CD14-positive monocyte (primary cell): Measurements from ENCODE around the gene CGNL1. TPM values are rescaled to one million over a fixed set of nuclear protein-coding genes. Genes with fewer than 3 reads are reported as not detected.

Source experiments
- DNase-seq, 3 donors: peaks; one replicate each; pipeline ENCODE4 v3.0.0-alpha.2; 2011 to 2022
- H2AFZ ChIP-seq: 2 replicates; pipeline ENCODE4 v1.6.0; 2012; ENCODE audit warnings: mild to moderate bottlenecking, low read depth, low read length, inconsistent platforms; ENCODE audit not compliant: insufficient read depth, poor library complexity, severe bottlenecking
- H3K27ac ChIP-seq, 2 donors: 1 replicate in 1 of 2; 2 replicates in 1 of 2; pipeline ENCODE4 v1.5.1; 2012 to 2013; ENCODE audit warnings: low read length in 2 of 2, control low read depth in 1 of 2, inconsistent platforms in 1 of 2, low read depth in 1 of 2, mild to moderate bottlenecking in 1 of 2
- H3K27me3 ChIP-seq, 2 donors: one replicate each; pipeline versions ENCODE4 v1.6.0 to v1.6.1; 2011 to 2013; ENCODE audit warnings: low read length in 2 of 2; ENCODE audit not compliant: control insufficient read depth in 2 of 2, insufficient read depth in 2 of 2
- H3K36me3 ChIP-seq, 2 donors: replicated peaks in 1 of 2; 1 replicate in 1 of 2; 2 replicates in 1 of 2; pipeline versions ENCODE4 v1.5.1 to v1.6.1; 2012 to 2013; ENCODE audit warnings: low read length in 2 of 2, control low read depth in 1 of 2, inconsistent platforms in 1 of 2, mild to moderate bottlenecking in 1 of 2; ENCODE audit not compliant: insufficient read depth in 2 of 2, control insufficient read depth in 1 of 2
- H3K4me1 ChIP-seq, 2 donors: 1 replicate in 1 of 2; 2 replicates in 1 of 2; pipeline versions ENCODE4 v1.5.1 to v1.6.1; 2012 to 2013; ENCODE audit warnings: low read length in 2 of 2, control low read depth in 1 of 2, inconsistent platforms in 1 of 2, mild to moderate bottlenecking in 1 of 2, moderate library complexity in 1 of 2; ENCODE audit not compliant: insufficient read depth in 2 of 2, control insufficient read depth in 1 of 2
- H3K4me2 ChIP-seq: replicated peaks from 2 replicates; pipeline ENCODE3; 2012; ENCODE audit warnings: low read length, moderate library complexity, mild to moderate bottlenecking; ENCODE audit not compliant: poor library complexity, severe bottlenecking; ENCODE audit errors: extremely low read depth
- H3K4me3 ChIP-seq, 3 experiments: fragments of 200-600 bp in 1 of 3; sonication (generic) in 1 of 3; replicated peaks in 1 of 3; 1 replicate in 2 of 3; 2 replicates in 1 of 3; pipeline ENCODE4 v1.5.1; 2011 to 2013; ENCODE audit warnings: low read length in 3 of 3, mild to moderate bottlenecking in 3 of 3, control low read depth in 2 of 3, low read depth in 2 of 3, inconsistent platforms in 1 of 3, moderate library complexity in 1 of 3
- H3K79me2 ChIP-seq: 2 replicates; pipeline ENCODE4 v1.6.0; 2012; ENCODE audit warnings: mild to moderate bottlenecking, control low read depth, inconsistent platforms, low read length, moderate library complexity; ENCODE audit not compliant: insufficient read depth
- H3K9ac ChIP-seq: 2 replicates; pipeline ENCODE4 v1.6.0; 2017; ENCODE audit warnings: low read length, mild to moderate bottlenecking; ENCODE audit not compliant: insufficient read depth, poor library complexity, severe bottlenecking
- H3K9me3 ChIP-seq, 2 donors: replicated peaks in 1 of 2; 1 replicate in 1 of 2; 2 replicates in 1 of 2; pipeline versions ENCODE4 v1.5.1 to v1.6.1; 2012 to 2013; ENCODE audit warnings: low read length in 2 of 2, control low read depth in 1 of 2; ENCODE audit not compliant: control insufficient read depth in 1 of 2, insufficient read depth in 1 of 2
- H4K20me1 ChIP-seq: 2 replicates; pipeline ENCODE4 v1.6.0; 2012; ENCODE audit warnings: mild to moderate bottlenecking, low read length, control low read depth, moderate library complexity; ENCODE audit not compliant: insufficient read depth
- H3K27ac Mint-ChIP-seq, 7 donors: one replicate each; pipeline ENCODE4 v1.8.0; 2020; ENCODE audit warnings: mild to moderate bottlenecking in 7 of 7, mixed read lengths in 7 of 7, moderate library complexity in 6 of 7, inconsistent platforms in 2 of 7
- H3K27me3 Mint-ChIP-seq, 3 donors: one replicate each; pipeline ENCODE4 v1.8.0; 2021 to 2022; ENCODE audit warnings: low read depth in 3 of 3, mild to moderate bottlenecking in 3 of 3, mixed read lengths in 3 of 3, moderate library complexity in 3 of 3, inconsistent platforms in 1 of 3
- H3K36me3 Mint-ChIP-seq, 2 donors: one replicate each; pipeline ENCODE4 v1.8.0; 2020; ENCODE audit warnings: mixed read lengths in 2 of 2, inconsistent platforms in 1 of 2, mild to moderate bottlenecking in 1 of 2
- H3K4me1 Mint-ChIP-seq: one replicate; pipeline ENCODE4 v1.8.0; 2020; ENCODE audit warnings: mild to moderate bottlenecking, mixed read lengths
- H3K4me3 Mint-ChIP-seq, 2 donors: one replicate each; pipeline ENCODE4 v1.8.0; 2020; ENCODE audit warnings: mild to moderate bottlenecking in 2 of 2, mixed read lengths in 2 of 2, moderate library complexity in 1 of 2
- H3K9me3 Mint-ChIP-seq, 7 donors: one replicate each; pipeline ENCODE4 v1.8.0; 2020 to 2022; ENCODE audit warnings: mixed read lengths in 7 of 7, mild to moderate bottlenecking in 6 of 7, moderate library complexity in 6 of 7, inconsistent platforms in 2 of 7
- CTCF ChIP-seq: fragments of 200-600 bp; IDR thresholded peaks from one replicate; pipeline ENCODE4 v1.8.0; 2022; ENCODE audit warnings: antibody characterized with exemption, mild to moderate bottlenecking
- WGBS: methylation state at CpG from one replicate; pipeline ENCODE4 v1.1.5; 2013; ENCODE audit warnings: missing lambda C conversion rate; ENCODE audit not compliant: insufficient coverage; 5-methylcytosine and 5-hydroxymethylcytosine counted together
- intact Hi-C, 2 donors: fragments of 100-400 bp; cut with micrococcal nuclease; formaldehyde crosslinking; loops; one replicate each; pipeline versions ENCODE4 v1.15.0 to v1.15.1; 2023
- polyA plus RNA-seq, 3 donors: library from polyadenylated mRNA; depleted of rRNA in 1 of 3; unstranded in 2 of 3; stranded (reverse) in 1 of 3; fragments of 300-500 nt in 2 of 3; fragments of >200 nt in 1 of 3; fragmentation: Illumina TruSeq in 2 of 3; gene quantifications; 1 replicate in 2 of 3; 2 replicates in 1 of 3; pipeline ENCODE4 v1.2.3, GENCODE V29; 2012 to 2021

CGNL1 gene
- polyA plus RNA-seq, 3 donors: not detected

- no peaks in the 10 kb centered on the region for H4K20me1 ChIP-seq
- no CpG with 5 or more reads among the region's 3 CpGs for WGBS
- no peak for DNase-seq
- H2AFZ ChIP-seq: no peak overlapping the region
- Mint-ChIP-seq H3K36me3 (no peaks in the 10 kb centered on the region), H3K27ac (no peak overlapping the region), H3K9me3 (peaks cover 0 to 2% (median 0%) of the 10 kb centered on the region in 7 donors), H3K4me3 (no peak overlapping the region), H3K27me3 (peaks cover 0 to 2% (median 0%) of the 10 kb centered on the region in 3 donors), H3K4me1 (no peaks in the 10 kb centered on the region)
- intact Hi-C loops: no loop called here
- TF ChIP-seq CTCF: no peak
- no peaks in the 10 kb centered on the region for H3K9me3 ChIP-seq
- no peaks in the 10 kb centered on the region for H3K4me1 ChIP-seq
- no peak overlapping the region for H3K4me2 ChIP-seq
- no peaks in the 10 kb centered on the region for H3K27me3 ChIP-seq
- H3K79me2 ChIP-seq: no peaks in the 10 kb centered on the region
- H3K4me3 ChIP-seq: no peak overlapping the region
- no peak overlapping the region for H3K27ac ChIP-seq
- no peaks in the 10 kb centered on the region for H3K36me3 ChIP-seq
- no peak overlapping the region for H3K9ac ChIP-seq
These were observed 104.9 kb downstream of the CGNL1 start for GRCh38 chr15:57481038-57481705.

- no peak for DNase-seq
- no peak overlapping the region for H3K4me2 ChIP-seq
- H3K36me3 Mint-ChIP-seq: no peaks in the 10 kb centered on the region
- peaks cover 2 to 10% (median 4%) of the 10 kb centered on the region in 3 donors for H3K27me3 Mint-ChIP-seq
- H3K4me1 Mint-ChIP-seq: no peaks in the 10 kb centered on the region
- H3K36me3 ChIP-seq: no peaks in the 10 kb centered on the region
- H3K4me3 Mint-ChIP-seq: no peak overlapping the region
- no peak overlapping the region for H3K27ac ChIP-seq
- H3K9me3 Mint-ChIP-seq: peaks cover 0 to 2% (median 0%) of the 10 kb centered on the region in 7 donors
- no peak overlapping the region for H2AFZ ChIP-seq
- 78% methylated on average over 1 of the region's 2 CpGs for WGBS
- H3K27me3 ChIP-seq: no peaks in the 10 kb centered on the region
- intact Hi-C loops: no loop called here
- H3K4me3 ChIP-seq: no peak overlapping the region
- H3K9me3 ChIP-seq: no peaks in the 10 kb centered on the region
- no peaks in the 10 kb centered on the region for H4K20me1 ChIP-seq
- no peaks in the 10 kb centered on the region for H3K4me1 ChIP-seq
- H3K9ac ChIP-seq: no peak overlapping the region
- H3K79me2 ChIP-seq: no peaks in the 10 kb centered on the region
- H3K27ac Mint-ChIP-seq: no peak overlapping the region
- no peak for TF ChIP-seq CTCF
These were observed 109.6 kb downstream of the CGNL1 start for GRCh38 chr15:57485869-57486268.
